ENCODE data around the gene LMO7.
A peak's percentile ranks its signal among the peaks of the same experiment; 100 is the strongest.

The LMO7 gene

DNA sequence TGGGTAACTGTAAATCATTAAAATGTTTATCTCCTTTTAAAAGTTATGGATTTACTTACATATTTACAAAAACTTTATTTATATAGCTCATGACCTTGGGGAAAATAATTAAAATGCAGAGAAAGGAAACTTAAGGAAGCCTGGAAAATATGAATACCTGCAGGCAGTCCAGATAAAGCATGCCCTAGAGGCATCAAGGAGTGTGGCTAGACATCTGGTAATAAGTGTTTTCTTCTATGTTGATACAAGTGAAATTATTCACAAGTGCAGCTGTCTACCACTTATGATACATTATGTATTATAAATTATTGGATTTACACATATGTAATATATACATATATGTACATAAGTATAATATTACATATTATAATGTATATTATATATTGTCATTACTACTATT lies 207.9 kb downstream of the LMO7 start:
- DNase-seq (ENCODE audit: low spot score), result no peak

DNA sequence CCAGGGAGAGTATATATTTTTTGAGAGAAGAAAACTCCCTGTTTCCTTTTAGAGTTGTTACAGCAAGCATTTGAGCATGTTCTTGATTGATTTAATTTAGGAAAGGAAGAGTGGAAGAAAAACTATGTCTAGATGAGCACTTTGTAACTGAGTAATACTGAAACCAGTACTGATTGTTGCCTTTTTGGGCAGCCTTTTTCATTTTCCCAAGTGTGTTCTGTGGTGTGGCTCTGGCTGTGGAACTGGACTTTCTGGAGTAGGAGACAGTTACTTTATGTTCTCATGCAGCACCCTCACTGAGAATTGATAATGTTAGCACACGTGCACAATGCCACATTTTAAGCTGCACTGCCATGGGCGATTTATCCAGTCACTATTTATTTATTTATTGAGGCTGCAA lies 211.5 kb downstream of the LMO7 start:
- no peak for DNase-seq (ENCODE audit: low spot score)

DNA sequence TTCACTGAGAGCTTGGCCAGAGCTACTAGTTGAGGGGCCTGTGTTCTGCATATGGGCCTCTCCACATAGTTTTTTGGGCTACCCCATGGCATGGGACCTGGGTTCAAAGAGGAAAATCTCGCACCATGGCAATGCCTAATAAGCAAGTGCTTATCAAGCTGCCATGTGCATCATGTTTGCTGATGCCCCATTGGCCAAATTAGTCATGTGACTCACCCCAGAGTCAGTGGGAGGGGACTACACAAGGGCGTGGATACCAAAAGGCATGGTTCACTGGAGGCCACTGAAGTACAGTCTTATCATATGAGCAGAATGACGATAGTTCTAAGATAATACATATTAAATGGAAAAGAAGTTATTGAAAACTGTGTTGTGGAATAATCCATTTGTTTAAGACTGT lies 214.8 kb downstream of the LMO7 start:
- DNase-seq (ENCODE audit: low spot score), result no peak

DNA sequence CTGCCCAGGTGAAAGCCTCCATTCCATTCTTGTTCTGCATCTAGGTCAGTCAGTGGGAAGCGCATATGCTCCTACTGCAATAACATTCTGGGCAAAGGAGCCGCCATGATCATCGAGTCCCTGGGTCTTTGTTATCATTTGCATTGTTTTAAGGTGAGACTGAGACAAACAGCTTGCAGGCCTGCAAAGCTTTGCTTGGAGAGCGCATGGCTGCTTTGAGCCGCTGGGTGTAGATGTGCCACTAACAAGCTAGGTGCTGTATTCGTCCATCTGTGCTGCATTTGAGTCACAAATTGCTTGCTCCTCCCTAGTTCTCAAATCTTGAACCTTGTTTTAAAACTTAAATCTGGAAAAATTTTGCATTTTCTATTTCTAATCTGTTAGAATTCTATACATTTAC lies 219.1 kb downstream of the LMO7 start:
- no peak for DNase-seq (ENCODE audit: low spot score)

DNA sequence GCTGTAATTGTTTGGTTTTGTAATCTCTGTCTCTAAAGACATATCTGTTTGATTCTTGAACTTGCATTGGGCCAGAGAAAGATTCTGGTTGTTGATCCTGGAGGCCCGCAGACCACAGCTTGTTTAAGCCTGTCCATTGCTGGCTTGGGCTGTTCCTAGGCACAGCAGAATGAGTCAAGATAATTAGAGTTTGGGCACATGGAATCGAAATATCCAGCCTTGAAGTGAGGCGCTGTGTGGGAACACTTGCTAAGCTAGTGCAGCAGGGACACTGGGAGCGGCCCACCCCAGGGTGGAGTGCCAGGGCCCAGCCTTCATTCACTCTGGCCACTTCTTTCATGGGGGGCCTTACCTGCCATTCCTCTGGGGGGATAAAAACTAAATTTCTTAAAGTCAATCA lies 219.7 kb downstream of the LMO7 start:
- DNase-seq (ENCODE audit: low spot score), result no peak

DNA sequence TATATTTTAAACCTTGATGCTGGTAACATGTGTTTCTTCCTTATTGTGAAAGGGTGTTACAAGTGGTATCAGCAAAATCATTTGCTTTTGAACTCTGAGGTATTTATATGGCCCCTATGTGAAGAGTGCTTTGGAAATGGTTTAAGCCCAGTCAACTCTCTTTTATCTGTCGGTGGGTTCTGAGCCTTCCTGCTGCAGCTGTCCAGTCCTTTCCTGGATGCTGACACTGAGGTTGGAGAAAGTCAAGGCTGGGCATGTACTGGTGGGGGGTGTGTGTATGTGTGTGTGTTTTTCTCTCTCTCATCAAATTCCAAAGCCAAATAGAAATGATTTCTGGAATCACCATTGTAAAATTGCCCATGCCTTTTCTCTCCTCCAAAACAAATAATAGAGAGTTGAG lies 221.2 kb downstream of the LMO7 start:
- DNase-seq (ENCODE audit: low spot score), result no peak

DNA sequence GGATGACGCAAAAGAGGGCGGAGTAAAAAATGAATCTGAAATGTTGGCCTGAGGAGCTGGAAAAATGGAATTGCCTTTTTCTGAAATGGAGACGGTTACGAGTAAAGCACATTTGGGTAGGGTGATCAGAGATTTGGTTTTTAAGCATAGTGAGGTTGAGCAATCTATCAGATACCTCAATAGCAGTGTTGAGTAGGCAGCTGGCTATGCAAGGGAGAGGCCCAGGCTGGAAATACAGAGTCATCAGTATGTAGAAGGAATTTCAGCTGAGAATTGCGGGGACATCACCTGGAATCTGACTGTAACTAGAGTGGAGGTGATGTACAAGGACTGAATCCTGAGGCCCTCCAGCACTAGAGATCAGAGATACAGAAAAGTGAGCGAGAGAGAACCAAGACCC lies 224.8 kb downstream of the LMO7 start:
- no peak for DNase-seq (ENCODE audit: low spot score)

DNA sequence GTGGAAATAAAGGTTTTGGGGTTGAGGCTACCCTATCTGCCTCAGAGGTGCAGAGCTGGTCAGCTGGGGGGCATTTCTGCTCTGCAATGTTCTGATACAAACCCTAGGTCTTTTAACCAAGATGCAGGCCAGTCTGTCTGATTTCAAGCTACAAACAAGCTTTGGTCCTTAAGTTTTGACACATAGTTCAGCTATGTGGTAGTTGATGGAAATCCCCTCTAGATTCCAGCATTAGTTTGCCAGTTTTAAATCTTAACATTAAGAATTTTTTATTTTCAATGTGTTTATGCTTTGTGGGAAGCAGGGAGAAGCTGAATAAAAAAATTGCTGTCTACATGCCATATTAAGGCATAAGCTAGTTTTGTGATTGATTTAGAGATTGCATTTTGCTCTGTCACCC lies 225.7 kb downstream of the LMO7 start:
- no peak for DNase-seq (ENCODE audit: low spot score)

DNA sequence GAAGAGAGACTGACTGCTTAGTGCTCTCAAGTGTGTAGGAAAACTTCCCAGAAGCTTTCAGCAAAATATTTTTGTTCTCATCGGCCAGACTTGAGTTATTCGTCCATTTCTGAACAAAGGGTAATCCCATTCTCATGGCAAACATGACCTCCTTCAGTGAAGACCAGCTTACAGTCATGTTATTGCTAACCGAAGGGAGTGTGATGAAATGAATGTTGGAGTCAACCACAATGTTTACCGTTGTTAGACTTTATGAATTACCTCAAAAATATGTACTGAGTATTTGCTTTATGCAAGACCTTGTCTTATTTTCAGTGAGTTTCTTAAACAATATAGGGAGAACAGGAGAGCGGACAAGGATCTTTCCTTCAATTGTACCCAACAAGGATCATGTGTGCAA lies 228.6 kb downstream of the LMO7 start:
- no peak for DNase-seq (ENCODE audit: low spot score)

DNA sequence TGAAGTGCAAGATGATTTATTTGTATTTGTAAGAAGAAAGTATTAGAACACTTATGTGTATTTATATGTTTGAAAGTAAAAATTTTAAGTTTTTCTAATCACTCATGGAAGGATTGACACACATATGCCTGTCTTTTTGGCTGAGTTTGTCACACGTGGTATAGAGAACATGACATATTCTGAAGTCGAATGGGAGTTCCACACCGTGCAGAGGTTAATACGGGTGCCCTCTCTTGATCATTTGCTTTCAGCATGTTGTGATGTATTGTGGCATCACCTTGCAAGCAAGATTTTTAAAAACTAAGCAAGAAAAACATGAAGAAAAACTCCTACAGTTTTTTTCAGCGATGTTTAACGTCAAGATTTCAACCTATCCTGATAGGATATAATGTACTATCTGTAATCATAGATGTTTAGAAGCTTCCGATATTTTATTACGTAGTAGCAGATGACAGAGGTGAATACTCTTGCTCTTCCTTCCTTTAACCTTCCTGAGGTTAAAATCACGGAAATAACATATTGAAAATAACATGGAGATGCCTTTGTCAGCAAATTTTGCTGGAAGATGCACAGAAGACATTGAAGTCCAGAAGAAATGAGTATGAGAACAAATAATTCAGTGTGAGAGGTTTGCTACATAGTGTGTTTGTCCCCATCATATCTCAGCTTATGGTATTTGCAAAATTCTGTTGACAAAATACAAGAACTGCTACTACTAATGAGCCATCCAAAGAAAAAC lies 231.4 kb downstream of the LMO7 start:
- no peak for DNase-seq (ENCODE audit: low spot score)

DNA sequence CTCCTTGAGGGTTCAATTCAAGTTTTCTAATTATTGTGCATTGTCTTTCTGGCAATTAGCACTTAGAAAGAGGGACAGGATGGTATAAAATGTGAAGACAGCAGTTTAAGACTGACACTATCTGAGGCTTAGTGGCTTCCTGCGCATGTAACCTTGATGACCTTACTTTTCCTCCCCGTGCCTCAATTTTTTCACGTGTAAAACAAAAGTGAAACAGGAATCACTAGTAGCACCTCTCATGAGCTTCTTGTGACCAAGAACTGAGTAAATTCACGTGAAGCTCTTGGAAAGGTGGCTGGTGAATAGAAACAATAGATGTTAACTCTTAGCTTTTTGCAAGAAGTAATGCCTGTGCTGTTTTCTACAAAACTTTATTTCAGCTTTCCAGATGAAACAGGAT lies 233.9 kb downstream of the LMO7 start:
- no peak for DNase-seq (ENCODE audit: low spot score)

DNA sequence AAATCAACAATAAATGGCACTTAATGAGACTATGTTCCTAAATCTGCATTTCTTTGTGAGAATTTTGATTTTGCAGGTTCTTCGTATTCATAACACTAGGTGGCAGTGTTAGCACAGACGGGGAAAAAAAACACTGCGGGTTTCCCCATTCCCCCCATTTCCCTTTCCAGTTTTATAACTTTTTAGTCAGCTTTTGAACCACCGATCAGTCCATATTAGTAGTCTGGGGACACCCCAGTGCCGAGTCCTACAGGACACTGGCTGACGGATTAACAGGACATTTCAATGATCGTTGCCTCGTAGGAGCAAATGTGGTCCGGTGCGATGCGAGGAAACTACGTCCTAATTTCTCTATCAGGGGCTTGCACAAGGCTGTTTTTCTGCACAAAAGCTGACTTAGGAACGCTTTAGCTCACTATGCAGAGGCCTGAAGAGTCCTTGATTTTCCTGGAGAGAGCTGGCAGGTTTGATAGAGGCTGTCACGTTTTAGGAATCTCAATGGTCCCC lies 234.3 kb downstream of the LMO7 start:
- peak; percentile 5 for DNase-seq (ENCODE audit: low spot score)

DNA sequence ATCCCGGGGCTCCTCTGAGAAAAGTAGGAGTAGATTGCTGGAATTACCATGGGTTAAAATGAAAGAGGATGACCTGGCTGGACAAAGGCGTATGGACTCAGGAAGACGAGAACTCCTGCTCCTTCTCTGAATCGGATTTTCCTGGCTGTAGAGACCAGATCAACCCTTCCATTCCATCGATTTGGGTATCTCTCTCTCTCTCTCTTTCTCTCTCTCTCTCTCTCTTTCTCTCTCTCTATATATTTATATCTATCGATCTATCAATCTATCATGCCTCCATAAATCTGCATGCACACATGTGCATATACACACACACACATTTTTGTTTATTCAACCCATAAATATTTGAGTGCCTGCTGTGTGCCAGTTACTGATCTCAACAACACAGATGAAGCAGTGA lies 234.9 kb downstream of the LMO7 start:
- no peak for DNase-seq (ENCODE audit: low spot score)

DNA sequence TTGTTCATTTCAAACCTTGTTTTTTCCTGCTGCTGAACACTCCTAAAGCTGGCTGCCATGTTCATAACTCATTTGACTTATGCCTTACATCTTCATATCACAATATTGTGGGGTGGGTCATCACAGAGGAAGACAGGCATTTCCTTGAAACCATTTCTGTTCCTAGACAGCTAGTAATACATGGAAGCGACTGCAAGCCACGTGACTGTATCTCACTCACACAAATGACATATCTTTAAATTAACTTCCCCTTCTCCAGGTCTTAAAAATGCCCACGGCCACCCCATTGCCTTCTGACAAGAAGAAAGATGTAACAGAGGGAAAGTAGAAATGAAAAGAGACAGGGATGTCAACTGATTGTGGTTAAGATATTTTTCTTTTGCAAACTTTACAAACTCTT lies 236.8 kb downstream of the LMO7 start:
- DNase-seq (ENCODE audit: low spot score), result no peak

DNA sequence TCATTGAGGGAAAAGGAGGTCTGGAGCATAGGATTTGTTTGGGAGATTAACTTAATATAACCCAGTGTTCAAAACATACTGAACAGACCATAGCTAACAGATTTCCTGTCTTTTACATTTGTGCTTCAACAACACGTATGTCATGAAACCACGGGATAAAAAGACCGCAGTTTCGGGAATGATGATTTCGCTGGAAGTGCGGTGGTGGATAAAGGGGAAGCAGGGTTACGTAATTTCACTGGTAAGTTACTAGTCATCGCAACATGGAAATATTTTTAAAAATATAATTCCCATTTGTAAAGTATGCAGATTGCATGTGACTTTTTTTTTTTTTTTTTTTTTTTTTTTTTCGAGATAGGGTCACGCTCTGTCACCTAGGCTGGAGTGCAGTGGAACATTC lies 237.4 kb downstream of the LMO7 start:
- no peak for DNase-seq (ENCODE audit: low spot score)

DNA sequence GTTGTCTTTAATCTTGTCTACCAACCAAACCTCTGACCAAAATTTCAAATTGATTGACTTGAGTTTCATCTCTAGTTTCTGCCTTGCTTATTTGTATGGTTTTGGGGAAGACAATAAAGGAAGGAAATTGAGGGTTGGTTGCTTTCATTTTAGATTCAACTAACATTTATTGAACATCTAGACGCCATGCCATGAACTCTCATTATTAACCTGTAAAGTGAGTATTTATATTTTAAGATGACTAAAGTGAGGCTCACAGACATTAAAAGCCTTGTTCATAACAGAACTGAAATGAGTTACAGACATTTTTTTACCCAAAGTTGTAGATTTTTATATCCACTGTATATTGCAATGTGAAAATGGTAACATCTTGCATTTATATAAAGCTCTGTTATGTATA lies 239.3 kb downstream of the LMO7 start:
- no peak for DNase-seq (ENCODE audit: low spot score)

DNA sequence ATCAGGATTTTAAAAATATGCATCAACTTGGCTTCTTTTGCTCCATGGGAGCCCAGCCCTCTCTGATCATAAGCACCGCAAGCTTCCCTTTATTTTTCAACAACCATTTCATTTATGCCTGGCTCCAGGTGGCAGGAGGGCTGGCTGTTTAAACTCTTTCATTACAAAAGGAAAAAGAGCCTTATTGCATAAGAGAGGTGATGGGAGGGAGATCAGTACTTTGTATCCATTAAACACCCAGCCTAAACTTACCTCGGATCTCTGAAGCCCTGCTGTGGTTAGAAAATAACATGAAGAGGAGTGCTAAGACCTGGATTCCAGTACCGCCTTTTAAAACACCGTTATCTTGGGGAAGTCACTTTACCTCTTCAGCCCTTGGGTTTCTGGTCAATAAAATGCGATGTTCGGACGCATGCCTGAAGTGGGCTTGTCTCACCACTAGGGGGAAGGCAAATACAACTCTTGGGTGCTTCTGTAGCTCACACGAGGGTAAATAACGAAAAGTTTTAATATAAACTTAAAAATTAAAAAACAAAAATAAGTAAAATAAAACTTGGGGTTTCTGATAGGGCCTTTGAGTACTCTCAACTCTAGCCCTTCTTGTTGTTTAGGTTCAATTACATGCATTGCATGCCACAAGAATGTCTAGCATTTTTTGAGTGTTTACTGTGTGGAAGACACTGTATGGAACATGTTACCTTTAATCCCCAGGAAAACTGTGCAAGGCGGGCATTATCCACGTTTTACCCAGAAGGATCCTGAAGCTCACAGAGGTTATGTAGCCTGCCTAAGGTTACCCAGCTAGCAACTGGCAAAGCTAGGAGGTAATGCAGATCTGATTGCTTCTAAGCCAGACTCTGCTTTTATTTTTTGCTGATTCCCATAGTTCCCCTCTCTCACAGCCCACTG lies 240.3 kb downstream of the LMO7 start:
- peak; percentile 9 for DNase-seq (ENCODE audit: low spot score)

DNA sequence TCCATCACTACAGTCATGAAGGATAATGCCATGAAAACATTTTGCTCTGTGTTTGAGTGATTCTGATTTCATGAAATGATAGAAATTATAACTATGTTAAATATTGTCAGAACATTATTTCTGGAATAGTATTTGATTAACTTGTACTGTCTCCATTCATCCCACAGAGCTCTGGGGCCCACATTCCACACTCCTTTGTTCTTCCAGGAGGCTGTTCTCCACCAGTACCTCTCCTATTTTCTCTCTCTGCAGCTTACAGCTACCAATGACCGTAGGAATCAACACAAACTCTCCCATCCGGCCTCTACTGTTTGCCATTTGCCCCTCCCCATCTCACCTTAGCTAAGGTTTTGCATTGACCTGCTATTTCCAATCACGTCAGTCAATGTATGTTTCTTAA lies 240.9 kb downstream of the LMO7 start:
- no peak for DNase-seq (ENCODE audit: low spot score)

DNA sequence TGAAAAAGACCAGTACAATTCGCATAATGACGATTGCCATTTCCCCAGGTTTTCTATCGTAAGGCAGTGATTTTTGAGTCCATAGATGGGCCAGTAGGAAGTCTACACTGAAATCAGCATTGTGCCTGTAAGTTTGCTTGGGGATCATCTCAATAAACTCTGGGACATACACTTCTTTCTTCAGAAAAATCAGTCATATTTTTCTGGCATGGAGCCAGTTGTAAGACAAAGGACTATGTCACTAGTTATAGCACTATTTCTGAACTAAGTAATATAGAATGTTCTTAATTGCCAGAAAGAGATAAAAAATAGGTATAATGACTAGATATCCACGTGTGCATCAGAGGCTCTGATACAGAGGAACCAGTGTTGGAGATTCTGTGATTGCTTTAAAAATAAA lies 243.5 kb downstream of the LMO7 start:
- DNase-seq (ENCODE audit: low spot score), result no peak

DNA sequence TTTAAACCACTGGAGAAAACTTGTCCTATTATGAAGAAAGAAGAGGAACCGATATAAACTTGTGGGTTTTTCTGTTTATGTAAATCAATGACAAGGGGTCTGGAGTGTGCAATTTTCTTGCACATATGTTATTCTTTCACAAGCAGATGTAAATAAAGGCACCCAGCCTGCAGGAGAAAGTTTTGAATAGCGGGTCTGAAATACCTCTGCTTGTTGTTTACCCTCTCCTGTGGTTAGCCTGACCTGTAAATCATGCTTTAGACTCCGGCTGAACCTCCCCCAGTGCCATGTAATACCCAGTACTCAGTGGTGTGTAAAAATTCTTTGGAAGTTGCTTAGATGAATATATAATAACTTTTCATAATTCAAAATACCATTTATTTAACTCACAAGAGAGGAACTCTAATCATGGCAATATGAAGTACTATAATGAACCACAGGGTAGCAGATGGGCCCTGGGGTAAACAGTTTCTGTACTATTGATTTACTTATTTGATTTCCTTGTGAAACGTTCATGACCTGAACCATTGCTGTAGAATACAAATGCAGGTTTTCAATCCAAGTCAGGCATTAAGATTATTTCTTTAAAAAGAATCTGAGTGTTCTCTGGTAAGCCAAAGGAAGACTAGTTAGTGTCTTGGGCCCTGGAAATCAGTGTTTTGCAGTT lies 245.1 kb downstream of the LMO7 start:
- no peak for DNase-seq (ENCODE audit: low spot score)

DNA sequence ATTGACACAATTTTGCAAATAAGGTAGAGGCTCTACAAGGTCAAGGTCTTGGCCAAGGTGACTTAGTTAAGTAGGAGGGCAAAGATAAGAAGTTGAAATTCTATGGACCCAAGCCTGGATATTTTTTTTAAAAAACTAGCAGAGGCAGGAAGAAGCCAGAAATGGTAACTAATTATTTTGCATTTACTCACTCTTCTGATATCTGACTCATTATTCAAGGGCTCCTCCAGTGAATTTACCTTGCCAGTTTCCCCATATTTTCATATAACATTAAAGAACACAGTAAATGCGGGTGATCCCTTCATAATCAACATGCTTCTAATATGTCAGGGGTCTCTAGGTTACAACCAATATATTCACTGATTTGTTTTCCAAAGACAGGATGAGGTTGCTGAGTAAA lies 246.1 kb downstream of the LMO7 start:
- DNase-seq (ENCODE audit: low spot score), result no peak

DNA sequence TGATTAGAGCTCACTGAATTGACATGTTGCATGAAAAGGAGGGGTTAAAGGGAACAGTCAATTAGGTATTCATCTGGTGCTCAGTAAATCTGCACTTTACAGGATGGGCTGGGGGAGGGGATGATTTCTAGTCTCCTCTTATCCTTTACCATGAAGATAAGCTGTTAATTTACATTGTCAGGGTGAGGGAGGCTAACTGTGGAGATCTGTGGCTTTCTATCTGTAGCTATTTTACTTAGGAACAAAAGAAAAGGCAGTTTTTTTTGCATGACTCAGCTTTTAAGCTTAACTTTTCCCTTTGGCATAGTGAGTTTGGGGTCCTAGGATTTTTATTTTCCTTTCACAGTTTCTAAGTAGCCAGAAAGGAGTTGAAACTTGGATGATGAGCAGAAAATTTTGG lies 253.3 kb downstream of the LMO7 start:
- no peak for DNase-seq (ENCODE audit: low spot score)

DNA sequence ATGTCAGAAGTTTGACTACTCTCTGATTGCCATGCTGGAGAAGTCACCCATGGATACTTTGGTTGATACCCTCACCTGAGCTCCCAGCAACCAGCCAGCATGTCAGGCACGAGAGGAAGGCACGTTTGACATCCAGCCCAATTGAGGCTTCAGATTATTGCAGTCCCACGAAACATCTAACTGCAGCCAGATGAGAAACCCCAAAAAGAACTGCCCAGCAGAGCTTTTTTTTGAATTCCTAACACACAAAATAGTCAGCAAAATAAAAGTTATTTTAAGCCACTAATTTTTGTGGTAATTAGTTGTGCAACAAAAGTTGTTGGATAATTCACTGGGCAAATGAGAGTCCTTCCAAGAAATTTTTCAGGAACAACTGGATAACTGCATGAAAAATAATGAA lies 259.0 kb downstream of the LMO7 start:
- DNase-seq (ENCODE audit: low spot score), result no peak
